Measurements from ENCODE around the gene CCL20. TPM values are rescaled to one million over a fixed set of nuclear protein-coding genes. Genes with fewer than 3 reads are reported as not detected.

Gene CCL20
- total RNA-seq, result 1 to 10 TPM; 2.6 to 3.2 TPM
- polyA plus RNA-seq, result 1 to 10 TPM; 1.5 to 1.6 TPM

- POLR2A ChIA-PET (ENCODE audit: partially characterized antibody), result interaction anchor here (1.1 to 2.1 kb wide), 3 partner anchors 8 to 31 kb away, joined by 3 to 9 read pairs (median 6); no protein-coding TSS in a partner anchor
These were observed at the start of gene CCL20 for GRCh38 chr2:227813562-227814353. TSS of gene CCL20 (plus strand) at chr2:227813842. CDS start at chr2:227813912, 70 bp downstream.

GRCh38 chr2:227765788-227766372, 47.8 kb upstream of the CCL20 start:
- Mint-ChIP-seq H3K27ac (no peak overlapping the region), H3K4me3 (no peak overlapping the region), H3K4me1 (peaks cover 0 to 4% (median 2%) of the 10 kb centered on the region in 4 donors), H3K36me3 (no peaks in the 10 kb centered on the region), H3K9me3 (no peaks in the 10 kb centered on the region), H3K27me3 (peaks cover 0 to 3% of the 10 kb centered on the region in 2 donors)
- no peaks in the 10 kb centered on the region for H3K9me3 ChIP-seq (ENCODE audit: control insufficient read depth in 1 of 2, low read length in 2 of 2)
- no peaks in the 10 kb centered on the region for H3K36me3 ChIP-seq (ENCODE audit: insufficient read depth, low read length)
- H3K27me3 ChIP-seq (ENCODE audit: insufficient read depth, low read length), result no peaks in the 10 kb centered on the region
- DNase-seq, result no peak
- H3K27ac ChIP-seq (ENCODE audit: low read depth, low read length), result no peak overlapping the region
- POLR2A ChIA-PET (ENCODE audit: partially characterized antibody), result interaction anchor here (0.6 kb wide), 1 partner anchor 298 kb away, joined by 5 read pairs; no protein-coding TSS in a partner anchor
- intact Hi-C loops (cut with micrococcal nuclease), result loop anchor here (1.0 to 10.0 kb wide), 6 partner anchors 108 to 531 kb away; partner anchors contain the start of gene AGFG1
- CTCF ChIA-PET (ENCODE audit: partially characterized antibody), result interaction anchor here (0.7 to 4.4 kb wide), 41 partner anchors 9 to 732 kb away, joined by 3 to 37 read pairs (median 3); partner anchors contain the start of gene DAW1
- H3K4me1 ChIP-seq (ENCODE audit: insufficient read depth, low read length), result no peaks in the 10 kb centered on the region
- H3K4me3 ChIP-seq (ENCODE audit: low read length in 2 of 2), result no peak overlapping the region

More at GRCh38 chr2:227813562-227814353, at the start of gene CCL20:
- Mint-ChIP-seq H3K4me1 (peaks cover 15 to 49% (median 29%) of the 10 kb centered on the region in 4 donors), H3K4me3 (peak within 1 kb of the TSS; percentile 66 to 95 (median 82)), H3K27ac (peak within 1 kb of the TSS; percentile 75 to 97 (median 95)), H3K9me3 (peaks cover 0 to 1% (median 0%) of the 10 kb centered on the region in 8 donors), H3K27me3 (no peaks in the 10 kb centered on the region), H3K36me3 (peaks cover 0 to 3% of the 10 kb centered on the region in 2 donors)
- H3K4me3 ChIP-seq (ENCODE audit: low read length in 2 of 2), result no peak within 1 kb of the TSS
- no peaks in the 10 kb centered on the region for H3K27me3 ChIP-seq (ENCODE audit: insufficient read depth, low read length)
- no peaks in the 10 kb centered on the region for H3K9me3 ChIP-seq (ENCODE audit: control insufficient read depth in 1 of 2, low read length in 2 of 2)
- peak in 3 of 5 donors; percentile 52 to 62 (median 55) for DNase-seq
- intact Hi-C loops (cut with micrococcal nuclease), result loop anchor here (2.0 kb wide), 1 partner anchor 35 kb away; no protein-coding TSS in a partner anchor
- peak within 1 kb of the TSS; percentile 48 for H3K27ac ChIP-seq (ENCODE audit: low read depth, low read length)
- H3K36me3 ChIP-seq (ENCODE audit: insufficient read depth, low read length), result no peaks in the 10 kb centered on the region
- CTCF ChIA-PET (ENCODE audit: partially characterized antibody), result interaction anchor here (1.0 to 2.8 kb wide), 5 partner anchors 30 to 48 kb away, joined by 3 to 11 read pairs (median 3); no protein-coding TSS in a partner anchor
- peaks cover 25% of the 10 kb centered on the region for H3K4me1 ChIP-seq (ENCODE audit: insufficient read depth, low read length)

- intact Hi-C loops (cut with micrococcal nuclease), result loop anchor here (1.0 to 10.0 kb wide), 6 partner anchors 108 to 532 kb away; partner anchors contain the start of gene AGFG1
- Histone ChIP-seq H3K27ac (ENCODE audit: low read depth, low read length) (no peak overlapping the region), H3K4me1 (ENCODE audit: insufficient read depth, low read length) (no peaks in the 10 kb centered on the region), H3K27me3 (ENCODE audit: insufficient read depth, low read length) (no peaks in the 10 kb centered on the region), H3K9me3 (ENCODE audit: control insufficient read depth in 1 of 2, low read length in 2 of 2) (no peaks in the 10 kb centered on the region), H3K4me3 (ENCODE audit: low read length in 2 of 2) (no peak overlapping the region), H3K36me3 (ENCODE audit: insufficient read depth, low read length) (no peaks in the 10 kb centered on the region)
- Mint-ChIP-seq H3K27me3 (peaks cover 0 to 3% of the 10 kb centered on the region in 2 donors), H3K4me1 (peaks cover 0 to 4% (median 2%) of the 10 kb centered on the region in 4 donors), H3K4me3 (no peak overlapping the region), H3K9me3 (no peaks in the 10 kb centered on the region), H3K36me3 (no peaks in the 10 kb centered on the region), H3K27ac (peak overlapping the region in 1 of 7 donors; percentile 66)
- CTCF ChIA-PET (ENCODE audit: partially characterized antibody), result interaction anchor here (0.7 to 4.4 kb wide), 42 partner anchors 8 to 733 kb away, joined by 3 to 37 read pairs (median 3); partner anchors contain the start of gene DAW1
- POLR2A ChIA-PET (ENCODE audit: partially characterized antibody), result interaction anchor here (0.6 kb wide), 1 partner anchor 299 kb away, joined by 5 read pairs; no protein-coding TSS in a partner anchor
- peak in 4 of 5 donors; percentile 41 to 52 (median 46) for DNase-seq
These were observed 47.2 kb upstream of the CCL20 start for GRCh38 chr2:227766373-227766883.

GRCh38 chr2:227767830-227768229, 45.8 kb upstream of the CCL20 start:
- Histone ChIP-seq H3K27me3 (ENCODE audit: insufficient read depth, low read length) (no peaks in the 10 kb centered on the region), H3K36me3 (ENCODE audit: insufficient read depth, low read length) (no peaks in the 10 kb centered on the region), H3K27ac (ENCODE audit: low read depth, low read length) (no peak overlapping the region), H3K9me3 (ENCODE audit: control insufficient read depth in 1 of 2, low read length in 2 of 2) (no peaks in the 10 kb centered on the region), H3K4me1 (ENCODE audit: insufficient read depth, low read length) (no peaks in the 10 kb centered on the region), H3K4me3 (ENCODE audit: low read length in 2 of 2) (no peak overlapping the region)
- DNase-seq, result no peak
- no peaks in the 10 kb centered on the region for H3K9me3 Mint-ChIP-seq
- peaks cover 0 to 4% (median 2%) of the 10 kb centered on the region in 4 donors for H3K4me1 Mint-ChIP-seq
- no peak overlapping the region for H3K4me3 Mint-ChIP-seq
- POLR2A ChIA-PET (ENCODE audit: partially characterized antibody), result no interaction called here
- no peaks in the 10 kb centered on the region for H3K36me3 Mint-ChIP-seq
- intact Hi-C loops (cut with micrococcal nuclease), result loop anchor here (2.0 to 10.0 kb wide), 4 partner anchors 295 to 533 kb away; partner anchors contain the start of gene AGFG1
- no peak overlapping the region for H3K27ac Mint-ChIP-seq
- H3K27me3 Mint-ChIP-seq, result peaks cover 0 to 2% of the 10 kb centered on the region in 2 donors
- CTCF ChIA-PET (ENCODE audit: partially characterized antibody), result interaction anchor here (1.1 to 4.4 kb wide), 6 partner anchors 14 to 529 kb away, joined by 3 to 37 read pairs (median 15); no protein-coding TSS in a partner anchor

DNA sequence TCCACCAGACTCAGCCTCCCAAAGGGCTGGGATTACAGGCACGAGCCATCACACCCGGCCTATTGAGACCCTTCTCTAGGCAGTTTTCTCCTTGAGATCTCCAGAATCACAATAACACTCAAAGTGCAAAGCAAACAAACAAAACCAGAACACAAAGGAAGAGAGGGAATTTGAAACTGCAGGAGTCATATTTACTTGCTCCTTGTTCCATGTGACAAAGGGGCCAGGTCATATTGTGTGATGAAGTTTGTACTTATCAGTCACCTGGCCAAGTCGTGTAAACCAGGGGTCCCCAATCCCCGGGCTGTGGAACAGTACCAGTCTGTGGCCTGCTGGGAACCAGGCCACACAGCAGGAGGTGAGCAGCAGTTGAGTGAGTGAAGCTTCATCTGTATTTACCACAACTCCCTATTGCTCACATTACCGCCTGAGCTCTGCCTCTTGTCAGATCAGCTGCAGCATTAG, 41.4 kb upstream of the CCL20 start:
- no peaks in the 10 kb centered on the region for H3K27me3 ChIP-seq (ENCODE audit: insufficient read depth, low read length)
- no peak overlapping the region for H3K4me3 ChIP-seq (ENCODE audit: low read length in 2 of 2)
- Mint-ChIP-seq H3K36me3 (no peaks in the 10 kb centered on the region), H3K4me1 (peaks cover 3 to 15% (median 10%) of the 10 kb centered on the region in 4 donors), H3K9me3 (no peaks in the 10 kb centered on the region), H3K27ac (peak overlapping the region in 1 of 7 donors; percentile 76), H3K27me3 (peaks cover 0 to 1% of the 10 kb centered on the region in 2 donors), H3K4me3 (no peak overlapping the region)
- no peaks in the 10 kb centered on the region for H3K9me3 ChIP-seq (ENCODE audit: control insufficient read depth in 1 of 2, low read length in 2 of 2)
- POLR2A ChIA-PET (ENCODE audit: partially characterized antibody), result no interaction called here
- no peak for DNase-seq
- H3K4me1 ChIP-seq (ENCODE audit: insufficient read depth, low read length), result no peaks in the 10 kb centered on the region
- H3K36me3 ChIP-seq (ENCODE audit: insufficient read depth, low read length), result no peaks in the 10 kb centered on the region
- H3K27ac ChIP-seq (ENCODE audit: low read depth, low read length), result no peak overlapping the region
- CTCF ChIA-PET (ENCODE audit: partially characterized antibody), result interaction anchor here (3.6 kb wide), 1 partner anchor 90 kb away, joined by 21 read pairs; no protein-coding TSS in a partner anchor
- intact Hi-C loops (cut with micrococcal nuclease), result no loop called here

GRCh38 chr2:227772932-227773331, 40.7 kb upstream of the CCL20 start:
- Mint-ChIP-seq H3K27ac (no peak overlapping the region), H3K4me1 (peaks cover 3 to 15% (median 10%) of the 10 kb centered on the region in 4 donors), H3K36me3 (no peaks in the 10 kb centered on the region), H3K27me3 (peaks cover 0 to 1% of the 10 kb centered on the region in 2 donors), H3K4me3 (no peak overlapping the region), H3K9me3 (peaks cover 0 to 2% (median 0%) of the 10 kb centered on the region in 8 donors)
- H3K27ac ChIP-seq (ENCODE audit: low read depth, low read length), result no peak overlapping the region
- ChIA-PET POLR2A (ENCODE audit: partially characterized antibody) (no interaction called here), CTCF (ENCODE audit: partially characterized antibody) (interaction anchor here (1.5 to 3.6 kb wide), 2 partner anchors 74 to 90 kb away, joined by 5 to 21 read pairs; no protein-coding TSS in a partner anchor)
- H3K4me1 ChIP-seq (ENCODE audit: insufficient read depth, low read length), result no peaks in the 10 kb centered on the region
- H3K36me3 ChIP-seq (ENCODE audit: insufficient read depth, low read length), result no peaks in the 10 kb centered on the region
- no peaks in the 10 kb centered on the region for H3K9me3 ChIP-seq (ENCODE audit: control insufficient read depth in 1 of 2, low read length in 2 of 2)
- H3K27me3 ChIP-seq (ENCODE audit: insufficient read depth, low read length), result no peaks in the 10 kb centered on the region
- no peak overlapping the region for H3K4me3 ChIP-seq (ENCODE audit: low read length in 2 of 2)
- intact Hi-C loops (cut with micrococcal nuclease), result no loop called here
- DNase-seq, result no peak

Measured in CD4-positive, alpha-beta memory T cell (primary cell).